ENCODE results near the gene SASH3. TPM values are rescaled to one million over a fixed set of nuclear protein-coding genes. Genes with fewer than 3 reads are reported as not detected.
A peak's percentile ranks its signal among the peaks of the same experiment; 100 is the strongest.

The SASH3 gene
- total RNA-seq, 1 donor from 2014 or later, result 14.0 TPM

DNA sequence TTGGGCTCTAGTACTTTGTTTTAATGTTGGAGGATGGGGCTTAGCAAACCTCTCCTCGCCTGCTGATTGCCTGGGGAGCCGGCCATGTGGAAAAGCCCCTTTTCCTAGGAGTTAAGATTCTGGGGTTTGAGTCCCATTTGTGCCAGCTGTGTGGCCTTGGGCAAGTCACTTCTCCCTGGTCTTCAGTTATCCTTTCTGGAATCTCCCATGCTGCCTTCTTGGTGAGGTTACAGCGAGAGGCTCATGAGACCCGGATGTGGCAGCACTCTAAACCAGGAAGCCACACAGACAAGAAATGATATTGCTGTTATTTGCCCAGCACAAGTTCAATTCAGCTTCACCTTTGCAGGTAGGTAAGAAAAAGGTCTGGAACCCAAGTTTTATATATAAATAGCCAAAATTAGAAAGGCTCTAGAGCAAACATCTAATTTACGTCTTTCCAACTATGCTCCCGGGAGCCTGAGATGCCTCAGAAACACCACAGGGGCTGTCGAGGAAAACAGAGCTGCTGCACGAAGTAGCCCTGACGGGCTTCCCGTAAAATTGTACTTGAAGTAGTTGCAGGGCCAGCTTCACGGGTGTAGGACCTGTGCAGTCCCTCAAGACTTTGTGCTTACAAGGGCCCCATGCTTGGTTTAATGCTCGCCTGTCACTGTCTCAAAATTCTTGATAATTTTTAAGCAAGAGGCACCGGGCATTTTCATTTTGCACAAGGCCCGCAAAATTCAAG lies 8.3 kb upstream of the SASH3 start:
- no peak for DNase-seq (ENCODE audit: extremely low spot score in 2 of 2)
- intact Hi-C loops (cut with DNase I), result no loop called here
- H3K27me3 ChIP-seq, result no peaks in the 10 kb centered on the region
- no peaks in the 10 kb centered on the region for H3K4me1 ChIP-seq
- H3K9me3 ChIP-seq, result no peaks in the 10 kb centered on the region
- TF ChIP-seq POLR2A (IDR thresholded peaks at IDR 0.05) (no peak), POLR2AphosphoS5 (IDR thresholded peaks at IDR 0.05; ENCODE audit: insufficient read depth in 1 of 2, low read depth in 1 of 2) (no peak)
- TF ChIP-seq, protein P1, sequence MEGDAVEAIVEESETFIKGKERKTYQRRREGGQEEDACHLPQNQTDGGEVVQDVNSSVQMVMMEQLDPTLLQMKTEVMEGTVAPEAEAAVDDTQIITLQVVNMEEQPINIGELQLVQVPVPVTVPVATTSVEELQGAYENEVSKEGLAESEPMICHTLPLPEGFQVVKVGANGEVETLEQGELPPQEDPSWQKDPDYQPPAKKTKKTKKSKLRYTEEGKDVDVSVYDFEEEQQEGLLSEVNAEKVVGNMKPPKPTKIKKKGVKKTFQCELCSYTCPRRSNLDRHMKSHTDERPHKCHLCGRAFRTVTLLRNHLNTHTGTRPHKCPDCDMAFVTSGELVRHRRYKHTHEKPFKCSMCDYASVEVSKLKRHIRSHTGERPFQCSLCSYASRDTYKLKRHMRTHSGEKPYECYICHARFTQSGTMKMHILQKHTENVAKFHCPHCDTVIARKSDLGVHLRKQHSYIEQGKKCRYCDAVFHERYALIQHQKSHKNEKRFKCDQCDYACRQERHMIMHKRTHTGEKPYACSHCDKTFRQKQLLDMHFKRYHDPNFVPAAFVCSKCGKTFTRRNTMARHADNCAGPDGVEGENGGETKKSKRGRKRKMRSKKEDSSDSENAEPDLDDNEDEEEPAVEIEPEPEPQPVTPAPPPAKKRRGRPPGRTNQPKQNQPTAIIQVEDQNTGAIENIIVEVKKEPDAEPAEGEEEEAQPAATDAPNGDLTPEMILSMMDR (IDR thresholded peaks at IDR 0.05), result no peak
- H3K36me3 ChIP-seq, result no peaks in the 10 kb centered on the region
- H3K27ac ChIP-seq, result no peak overlapping the region
- no peak overlapping the region for H3K4me3 ChIP-seq

DNA sequence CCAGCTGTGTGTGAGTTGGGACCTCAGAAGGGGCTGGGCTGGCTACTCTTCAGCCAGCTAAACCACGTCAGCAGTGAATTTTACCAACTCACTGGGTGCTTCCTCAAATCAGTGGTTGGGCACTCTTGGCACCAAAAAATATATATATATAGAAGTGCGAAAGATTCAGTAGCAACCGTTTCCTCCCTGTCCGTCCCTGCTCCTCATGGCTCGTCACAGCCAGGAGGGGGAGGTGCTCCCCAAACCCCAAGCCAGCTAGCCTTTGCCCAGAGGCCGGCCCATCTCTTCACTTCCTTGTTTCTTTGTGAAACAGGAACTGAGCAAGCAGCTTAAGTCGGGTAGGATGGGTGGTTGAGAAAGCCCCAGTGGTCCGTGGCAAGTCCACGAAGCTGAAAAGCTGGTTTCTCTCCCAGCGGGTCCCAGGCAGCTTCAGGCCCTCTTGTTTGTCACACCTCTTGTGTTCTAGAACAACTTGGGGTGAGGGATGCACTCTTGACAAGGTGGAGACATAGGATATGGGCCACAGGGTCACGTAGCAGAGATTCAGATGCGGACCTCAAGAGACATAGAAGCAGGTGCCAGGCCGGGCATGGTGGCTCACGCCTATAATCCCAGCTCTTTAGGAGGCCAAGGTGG lies 6.8 kb upstream of the SASH3 start:
- TF ChIP-seq POLR2AphosphoS5 (IDR thresholded peaks at IDR 0.05; ENCODE audit: insufficient read depth in 1 of 2, low read depth in 1 of 2), result no peak
- TF ChIP-seq POLR2A (IDR thresholded peaks at IDR 0.05), result no peak
- TF ChIP-seq, protein P1 (IDR thresholded peaks at IDR 0.05), result no peak
- no peak overlapping the region for H3K4me3 ChIP-seq
- DNase-seq (ENCODE audit: extremely low spot score in 2 of 2), result no peak
- intact Hi-C loops (cut with DNase I), result no loop called here
- no peaks in the 10 kb centered on the region for H3K27me3 ChIP-seq
- H3K27ac ChIP-seq, result no peak overlapping the region
- no peaks in the 10 kb centered on the region for H3K4me1 ChIP-seq
- H3K36me3 ChIP-seq, result no peaks in the 10 kb centered on the region
- no peaks in the 10 kb centered on the region for H3K9me3 ChIP-seq

DNA sequence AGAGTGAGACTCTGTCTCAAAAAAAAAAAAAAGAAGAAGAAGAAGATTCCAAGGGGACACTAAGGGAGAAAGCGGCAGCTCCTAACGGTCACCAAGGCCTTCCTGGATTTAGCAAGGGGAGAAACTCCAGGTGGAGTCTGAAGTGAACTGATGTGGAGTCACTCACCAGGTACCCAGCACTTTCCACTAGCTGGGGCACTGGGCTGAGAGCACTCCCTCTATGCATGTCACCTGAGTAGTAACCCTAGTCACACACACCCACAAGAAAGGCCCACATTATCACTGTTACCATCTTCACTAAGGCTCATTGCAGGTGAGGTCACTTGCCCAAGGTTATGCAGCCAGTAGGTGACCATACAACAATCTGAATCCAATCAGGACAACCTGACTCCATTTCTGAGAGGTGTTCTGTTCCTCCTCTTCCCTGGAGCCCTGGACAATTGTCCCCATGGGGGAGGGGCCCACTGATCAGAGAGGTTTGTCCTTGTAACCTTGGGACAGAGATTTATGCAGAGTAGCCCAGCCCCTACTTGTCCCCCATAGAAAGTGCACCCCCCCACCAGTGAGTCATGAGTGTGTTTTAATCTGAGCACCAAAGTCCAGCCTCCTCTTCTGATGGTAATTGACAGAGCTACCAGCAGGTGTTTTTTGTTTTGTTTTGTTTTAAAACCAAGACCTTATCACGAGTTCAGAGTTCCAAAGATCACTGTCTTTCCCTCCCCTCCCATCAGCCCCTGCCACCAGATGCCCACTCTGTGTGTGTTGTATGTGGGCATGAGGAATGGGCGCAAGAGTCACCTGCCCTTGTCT lies 5.9 kb upstream of the SASH3 start:
- intact Hi-C loops (cut with DNase I), result no loop called here

DNA sequence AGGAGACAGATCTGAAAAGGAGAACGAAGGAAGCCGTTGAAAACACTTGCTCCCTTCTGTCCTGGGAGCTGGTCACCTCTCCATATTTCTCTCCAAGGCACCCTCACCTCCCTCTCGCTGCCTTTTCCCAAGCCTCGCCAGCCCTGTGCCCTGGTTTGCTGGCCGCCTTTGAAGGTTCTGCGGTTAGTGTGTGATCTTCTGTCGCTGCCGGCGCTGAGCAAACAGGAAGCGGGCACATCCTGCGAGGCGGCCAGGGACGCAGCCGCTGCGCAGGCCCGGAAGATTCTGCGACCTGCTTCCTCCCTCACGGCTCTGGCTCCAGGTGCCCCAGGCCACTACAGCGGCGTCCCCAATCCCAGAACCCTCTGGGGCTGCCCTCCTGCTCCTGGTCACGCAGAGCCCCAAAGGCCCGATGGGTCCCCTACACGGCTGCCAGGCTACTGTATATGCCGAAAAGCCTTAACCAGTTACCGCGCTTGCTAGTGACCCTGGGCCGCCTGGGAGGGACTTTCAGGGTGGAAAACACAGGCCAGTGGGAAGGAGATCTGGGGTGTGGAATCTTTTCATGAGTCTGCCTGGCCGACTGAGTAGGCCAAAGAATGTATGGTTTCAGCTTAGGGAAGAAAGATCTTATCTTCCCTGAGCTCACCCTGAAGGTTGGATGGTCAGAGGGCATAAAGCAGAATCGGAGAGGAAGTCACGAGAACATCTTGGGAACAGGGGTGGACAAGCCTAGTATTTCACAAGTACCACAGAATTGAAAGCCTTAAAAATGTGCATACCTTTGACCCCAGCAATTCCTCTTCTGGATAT lies 2.3 kb upstream of the SASH3 start:
- DNase-seq (ENCODE audit: extremely low spot score in 2 of 2), result no peak
- intact Hi-C loops (cut with DNase I), result no loop called here
- Histone ChIP-seq H3K27ac (no peak overlapping the region), H3K27me3 (no peaks in the 10 kb centered on the region), H3K36me3 (no peaks in the 10 kb centered on the region), H3K9me3 (no peaks in the 10 kb centered on the region), H3K4me1 (no peaks in the 10 kb centered on the region), H3K4me3 (no peak overlapping the region)
- TF ChIP-seq, protein P1 (IDR thresholded peaks at IDR 0.05), result no peak
- TF ChIP-seq POLR2AphosphoS5 (IDR thresholded peaks at IDR 0.05; ENCODE audit: insufficient read depth in 1 of 2, low read depth in 1 of 2), result peak in 1 of 2 donors; percentile 59
- no peak for TF ChIP-seq POLR2A (IDR thresholded peaks at IDR 0.05)

More for the DNA sequence above, 5.9 kb upstream of the SASH3 start:
- H3K27me3 ChIP-seq, result no peaks in the 10 kb centered on the region
- no peaks in the 10 kb centered on the region for H3K36me3 ChIP-seq
- TF ChIP-seq POLR2A (IDR thresholded peaks at IDR 0.05) (no peak), POLR2AphosphoS5 (IDR thresholded peaks at IDR 0.05; ENCODE audit: insufficient read depth in 1 of 2, low read depth in 1 of 2) (no peak)
- TF ChIP-seq, protein P1 (IDR thresholded peaks at IDR 0.05), result no peak
- H3K9me3 ChIP-seq, result no peaks in the 10 kb centered on the region
- no peak for DNase-seq (ENCODE audit: extremely low spot score in 2 of 2)
- no peak overlapping the region for H3K27ac ChIP-seq
- H3K4me3 ChIP-seq, result no peak overlapping the region
- H3K4me1 ChIP-seq, result no peaks in the 10 kb centered on the region

Measured in vagina (tissue), 2 donors.